ENCODE data around the gene KRT4. TPM values are rescaled to one million over a fixed set of nuclear protein-coding genes. Genes with fewer than 3 reads are reported as not detected.
"Not testable (repeated sequence)": the region's sequence is repeated elsewhere in the genome, so short reads cannot be mapped to it uniquely, and the experiment has no call there.

KRT4 gene
- total RNA-seq, 1 donor from 2014 or later: 0.94 TPM

- DNase-seq: no peak
Measured at GRCh38 chr12:52807544-52808470, 6.1 kb downstream of the KRT4 start.

GRCh38 chr12:52806821-52807543, 6.9 kb downstream of the KRT4 start:
- no peak for DNase-seq

GRCh38 chr12:52806169-52806811, 7.6 kb downstream of the KRT4 start:
- DNase-seq: no peak

- no peak for DNase-seq
Measured at GRCh38 chr12:52805739-52806138, 8.2 kb downstream of the KRT4 start.

GRCh38 chr12:52805000-52805399, 8.9 kb downstream of the KRT4 start:
- no peak for DNase-seq

GRCh38 chr12:52802442-52802841, 11.5 kb downstream of the KRT4 start:
- no peak for DNase-seq

- DNase-seq: no peak
Measured at GRCh38 chr12:52801773-52802172, 12.1 kb downstream of the KRT4 start.

- DNase-seq: no peak
Measured at GRCh38 chr12:52800259-52800917, 13.5 kb downstream of the KRT4 start.

- DNase-seq: no peak
Measured at GRCh38 chr12:52799505-52800211, 14.3 kb downstream of the KRT4 start.

GRCh38 chr12:52798671-52799504, 15.0 kb downstream of the KRT4 start:
- no peak for DNase-seq

GRCh38 chr12:52798003-52798670, 15.8 kb downstream of the KRT4 start:
- no peak for DNase-seq

- no peak for DNase-seq
Measured at GRCh38 chr12:52797529-52797894, 16.4 kb downstream of the KRT4 start.

GRCh38 chr12:52796839-52797528, 16.9 kb downstream of the KRT4 start:
- no peak for DNase-seq

- no peak for DNase-seq
Measured at GRCh38 chr12:52796429-52796794, 17.5 kb downstream of the KRT4 start.

- no peak for DNase-seq
Measured at GRCh38 chr12:52795694-52796428, 18.1 kb downstream of the KRT4 start, which contains the start of gene KRT3. KRT3 (minus strand) TSS chr12:52796117; CDS start chr12:52796042, 75 bp downstream.

- DNase-seq: not testable (repeated sequence)
Measured at GRCh38 chr12:52795332-52795674, 18.6 kb downstream of the KRT4 start.

- DNase-seq: no peak
Measured at GRCh38 chr12:52794479-52795331, 19.2 kb downstream of the KRT4 start.

Data from occipital lobe (tissue), 2 donors.